ENCODE results near the gene SASH1. TPM values are rescaled to one million over a fixed set of nuclear protein-coding genes. Genes with fewer than 3 reads are reported as not detected.
A peak's percentile ranks its signal among the peaks of the same experiment; 100 is the strongest.

SASH1 gene
- total and polyA plus RNA-seq, 2 experiments from 2014 or later = 69.1 to 99.0 TPM

- Histone ChIP-seq H3K9me2 (ENCODE audit: insufficient read depth) (no peaks in the 10 kb centered on the region), H3K4me3 (no peak overlapping the region), H2AFZ (no peak overlapping the region), H3F3A (ENCODE audit: insufficient read depth) (peaks cover 55% of the 10 kb centered on the region), H3K4me2 (ENCODE audit: unreplicated experiment) (peak overlapping the region; percentile 74), H3K27me3 (replicated peaks; ENCODE audit: insufficient read depth) (no peaks in the 10 kb centered on the region), H3K79me2 (ENCODE audit: insufficient read depth) (peaks cover 78% of the 10 kb centered on the region), H3K4me1 (ENCODE audit: insufficient read depth) (peaks cover 58% of the 10 kb centered on the region), H3K9ac (peak overlapping the region; percentile 40), H4K20me1 (ENCODE audit: insufficient read depth) (no peaks in the 10 kb centered on the region), H3K9me3 (ENCODE audit: low read depth) (no peaks in the 10 kb centered on the region), H3K36me3 (ENCODE audit: low read depth) (peaks cover 25% of the 10 kb centered on the region), H3K27ac (peak overlapping the region; percentile 80)
- WGBS, 2 experiments (ENCODE audit: low coverage in 1 of 2, low lambda C conversion rate in 2 of 2, missing lambda C conversion rate in 2 of 2) = 24% methylated on average over 6 of the region's 6 CpGs
- in situ Hi-C loops (cut with MboI) = no loop called here
- peak; percentile 82 for DNase-seq
- TF ChIP-seq EZH2 (IDR thresholded peaks at IDR 0.05; ENCODE audit: insufficient read depth, poor library complexity, severe bottlenecking) (no peak), EZH2phosphoT487 (IDR thresholded peaks at IDR 0.05; ENCODE audit: insufficient read depth, low read depth) (no peak)
Observed at GRCh38 chr6:148491638-148492251, 149.1 kb downstream of the SASH1 start.

GRCh38 chr6:148492654-148493290, 150.1 kb downstream of the SASH1 start:
- Histone ChIP-seq H3K27me3 (replicated peaks; ENCODE audit: insufficient read depth) (no peaks in the 10 kb centered on the region), H3K9me2 (ENCODE audit: insufficient read depth) (no peaks in the 10 kb centered on the region), H3K9ac (peak overlapping the region; percentile 70), H2AFZ (no peak overlapping the region), H4K20me1 (ENCODE audit: insufficient read depth) (no peaks in the 10 kb centered on the region), H3K79me2 (ENCODE audit: insufficient read depth) (peaks cover 78% of the 10 kb centered on the region), H3K36me3 (ENCODE audit: low read depth) (peaks cover 22% of the 10 kb centered on the region), H3K27ac (peak overlapping the region; percentile 80), H3K4me2 (ENCODE audit: unreplicated experiment) (peak overlapping the region; percentile 74), H3F3A (ENCODE audit: insufficient read depth) (peaks cover 63% of the 10 kb centered on the region), H3K4me3 (no peak overlapping the region), H3K4me1 (ENCODE audit: insufficient read depth) (peaks cover 67% of the 10 kb centered on the region), H3K9me3 (ENCODE audit: low read depth) (no peaks in the 10 kb centered on the region)
- no peak for TF ChIP-seq EZH2phosphoT487 (IDR thresholded peaks at IDR 0.05; ENCODE audit: insufficient read depth, low read depth)
- TF ChIP-seq EZH2 (IDR thresholded peaks at IDR 0.05; ENCODE audit: insufficient read depth, poor library complexity, severe bottlenecking) = no peak
- DNase-seq = peak; percentile 82
- WGBS, 2 experiments (ENCODE audit: low coverage in 1 of 2, low lambda C conversion rate in 2 of 2, missing lambda C conversion rate in 2 of 2) = 23 to 32% methylated on average over 5 of the region's 5 CpGs
- in situ Hi-C loops (cut with MboI) = no loop called here

- Histone ChIP-seq H3K36me3 (ENCODE audit: low read depth) (peaks cover 15% of the 10 kb centered on the region), H3K27ac (peak overlapping the region; percentile 80), H3K27me3 (replicated peaks; ENCODE audit: insufficient read depth) (no peaks in the 10 kb centered on the region), H3K4me3 (peak overlapping the region; percentile 36), H4K20me1 (ENCODE audit: insufficient read depth) (no peaks in the 10 kb centered on the region), H3K4me1 (ENCODE audit: insufficient read depth) (peaks cover 70% of the 10 kb centered on the region), H3K9ac (peak overlapping the region; percentile 70), H3K9me3 (ENCODE audit: low read depth) (no peaks in the 10 kb centered on the region), H3K9me2 (ENCODE audit: insufficient read depth) (no peaks in the 10 kb centered on the region), H3K4me2 (ENCODE audit: unreplicated experiment) (peak overlapping the region; percentile 74), H3K79me2 (ENCODE audit: insufficient read depth) (peaks cover 79% of the 10 kb centered on the region), H2AFZ (no peak overlapping the region), H3F3A (ENCODE audit: insufficient read depth) (peaks cover 69% of the 10 kb centered on the region)
- DNase-seq = peak; percentile 27
- WGBS, 2 experiments (ENCODE audit: low coverage in 1 of 2, low lambda C conversion rate in 2 of 2, missing lambda C conversion rate in 2 of 2) = 9 to 13% methylated on average over 6 of the region's 6 CpGs
- in situ Hi-C loops (cut with MboI) = no loop called here
- no peak for TF ChIP-seq EZH2phosphoT487 (IDR thresholded peaks at IDR 0.05; ENCODE audit: insufficient read depth, low read depth)
- TF ChIP-seq EZH2 (IDR thresholded peaks at IDR 0.05; ENCODE audit: insufficient read depth, poor library complexity, severe bottlenecking) = no peak
Observed at GRCh38 chr6:148493424-148493823, 150.8 kb downstream of the SASH1 start.

- DNase-seq = peak; percentile 60
- 45 to 46% methylated on average over 8 of the region's 8 CpGs for WGBS, 2 experiments (ENCODE audit: low coverage in 1 of 2, low lambda C conversion rate in 2 of 2, missing lambda C conversion rate in 2 of 2)
- Histone ChIP-seq H2AFZ (no peak overlapping the region), H3K9me2 (ENCODE audit: insufficient read depth) (no peaks in the 10 kb centered on the region), H3F3A (ENCODE audit: insufficient read depth) (peaks cover 77% of the 10 kb centered on the region), H3K27ac (peak overlapping the region; percentile 80), H3K4me1 (ENCODE audit: insufficient read depth) (peaks cover 70% of the 10 kb centered on the region), H3K9ac (peak overlapping the region; percentile 70), H3K79me2 (ENCODE audit: insufficient read depth) (peaks cover 80% of the 10 kb centered on the region), H3K27me3 (replicated peaks; ENCODE audit: insufficient read depth) (no peaks in the 10 kb centered on the region), H3K4me2 (ENCODE audit: unreplicated experiment) (peak overlapping the region; percentile 74), H3K4me3 (peak overlapping the region; percentile 36), H4K20me1 (ENCODE audit: insufficient read depth) (no peaks in the 10 kb centered on the region), H3K9me3 (ENCODE audit: low read depth) (no peaks in the 10 kb centered on the region), H3K36me3 (ENCODE audit: low read depth) (peaks cover 7% of the 10 kb centered on the region; the same call in 1 of the 2 replicates)
- no peak for TF ChIP-seq EZH2phosphoT487 (IDR thresholded peaks at IDR 0.05; ENCODE audit: insufficient read depth, low read depth)
- TF ChIP-seq EZH2 (IDR thresholded peaks at IDR 0.05; ENCODE audit: insufficient read depth, poor library complexity, severe bottlenecking) = no peak
- in situ Hi-C loops (cut with MboI) = no loop called here
Observed at GRCh38 chr6:148494226-148494625, 151.6 kb downstream of the SASH1 start.

Data from GM23248 (cell line).